ENCODE results near the gene JARID2. TPM values are rescaled to one million over a fixed set of nuclear protein-coding genes. Genes with fewer than 3 reads are reported as not detected.

The JARID2 gene
- total and polyA plus RNA-seq, 7 donors: 1.1 to 16.1 (median 4.9) TPM

- TF ChIP-seq CTCF (IDR thresholded peaks at IDR 0.05): no peak
- Histone ChIP-seq H3K36me3 (ENCODE audit: insufficient read depth in 1 of 2, low read depth in 1 of 2) (peaks cover 0 to 47% of the 10 kb centered on the region in 2 donors), H3K9me3 (no peaks in the 10 kb centered on the region), H3K27ac (no peak overlapping the region), H3K4me1 (peaks cover 45% of the 10 kb centered on the region), H3K27me3 (ENCODE audit: insufficient read depth in 3 of 3, low read length in 2 of 3) (no peaks in the 10 kb centered on the region), H3K4me3 (no peak overlapping the region)
- DNase-seq (no peak), ATAC-seq (no peak)
- intact Hi-C loops (cut with DNase I): loop anchor here in 1 of 2 donors (5.0 kb wide), 1 partner anchor 110 kb away; no protein-coding TSS in a partner anchor
- 89 to 90% (median 89%) methylated on average over 9 of the region's 9 CpGs for WGBS, 3 donors
Observed at GRCh38 chr6:15512721-15513120, 266.9 kb downstream of the JARID2 start.

DNA sequence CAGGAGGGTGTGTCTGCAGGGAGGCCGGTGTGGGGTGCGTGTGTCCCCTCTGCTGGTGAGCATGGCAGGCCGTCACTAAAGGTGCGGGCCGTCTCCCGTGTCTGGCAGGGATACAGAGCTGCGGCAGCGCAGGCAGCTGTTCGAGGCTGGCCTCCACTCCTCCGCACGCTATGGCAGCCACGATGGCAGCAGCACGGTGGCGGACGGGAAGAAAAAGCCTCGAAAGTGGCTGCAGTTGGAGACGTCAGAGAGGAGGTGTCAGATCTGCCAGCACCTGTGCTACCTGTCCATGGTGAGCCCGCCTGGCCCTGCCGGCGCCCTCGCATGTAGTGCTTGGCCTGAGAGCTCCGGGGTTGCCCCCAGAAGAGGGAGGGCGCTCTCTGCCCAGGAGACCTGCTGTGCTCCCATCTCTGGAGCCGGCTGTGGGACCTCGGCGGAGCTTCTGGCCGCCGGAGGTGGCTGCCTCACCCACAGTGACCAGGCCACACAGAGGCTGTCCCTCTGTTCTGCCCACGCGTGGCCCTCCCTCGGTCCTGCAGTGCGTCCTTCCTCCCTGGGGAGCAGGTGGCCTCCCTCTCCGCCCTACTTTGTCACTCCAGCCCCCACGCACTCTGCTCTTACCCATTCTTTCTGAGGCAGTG lies 267.4 kb downstream of the JARID2 start:
- no peak for ATAC-seq
- no peak for DNase-seq
- Histone ChIP-seq H3K36me3 (ENCODE audit: insufficient read depth in 1 of 2, low read depth in 1 of 2) (peaks cover 0 to 47% of the 10 kb centered on the region in 2 donors), H3K27me3 (ENCODE audit: insufficient read depth in 3 of 3, low read length in 2 of 3) (no peaks in the 10 kb centered on the region), H3K27ac (no peak overlapping the region), H3K4me1 (peaks cover 42% of the 10 kb centered on the region), H3K9me3 (no peaks in the 10 kb centered on the region), H3K4me3 (no peak overlapping the region)
- no peak for TF ChIP-seq CTCF (IDR thresholded peaks at IDR 0.05)
- WGBS, 3 donors: 90 to 93% (median 93%) methylated on average over 30 to 34 of the region's 34 CpGs
- intact Hi-C loops (cut with DNase I): loop anchor here in 1 of 2 donors (5.0 kb wide), 1 partner anchor 109 kb away; no protein-coding TSS in a partner anchor

DNA sequence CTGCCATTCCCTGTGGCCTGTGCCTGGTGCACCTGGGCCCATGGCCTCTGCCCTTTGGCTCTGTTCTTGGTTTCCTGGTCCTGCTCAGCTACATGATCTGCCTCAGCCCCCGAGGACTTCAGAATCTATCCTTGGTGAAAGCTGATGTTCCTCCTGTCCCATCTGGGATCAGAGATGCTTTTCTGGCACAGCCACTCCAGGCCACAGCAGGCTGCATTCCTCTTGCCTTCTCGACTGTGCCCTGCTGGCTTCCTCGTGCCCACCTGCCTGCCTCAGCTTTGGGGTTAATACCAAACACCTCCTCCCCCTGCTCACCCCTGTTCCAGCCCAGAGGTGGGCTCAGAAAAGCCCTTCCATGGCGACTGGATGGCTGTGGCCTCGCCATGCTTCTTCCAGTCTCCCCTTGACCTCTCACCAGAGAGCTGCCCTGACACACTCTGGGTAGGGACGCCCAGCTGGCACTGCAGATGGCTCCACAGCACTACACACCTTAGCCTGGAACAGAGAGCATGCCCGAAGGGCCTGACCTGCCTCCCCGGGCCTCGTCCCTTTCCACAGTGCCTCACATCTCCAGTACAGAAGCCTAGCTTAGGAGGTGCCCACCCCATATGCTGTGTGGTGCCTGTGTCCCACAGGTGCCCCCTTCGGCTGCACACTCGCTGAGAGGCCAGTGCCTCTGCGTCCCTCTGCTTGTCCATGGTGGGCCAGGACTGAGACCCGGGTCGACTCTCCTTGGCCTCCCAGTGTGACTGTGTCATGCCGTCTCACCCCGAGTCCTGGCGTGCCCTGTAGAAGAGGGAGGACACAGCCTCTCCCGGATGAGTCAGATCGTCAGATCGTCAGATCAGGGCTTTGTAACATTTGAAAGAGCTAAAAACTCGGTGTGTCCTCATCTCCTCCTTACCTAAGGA lies 268.2 kb downstream of the JARID2 start:
- WGBS, 3 donors: 79 to 85% (median 81%) methylated on average over 21 of the region's 21 CpGs
- no peaks in the 10 kb centered on the region for H3K9me3 ChIP-seq
- intact Hi-C loops (cut with DNase I): loop anchor here in 1 of 2 donors (5.0 kb wide), 1 partner anchor 108 kb away; no protein-coding TSS in a partner anchor
- H3K36me3 ChIP-seq (ENCODE audit: insufficient read depth in 1 of 2, low read depth in 1 of 2): peaks cover 0 to 47% of the 10 kb centered on the region in 2 donors
- no peak for ATAC-seq
- TF ChIP-seq CTCF (IDR thresholded peaks at IDR 0.05): no peak
- H3K27me3 ChIP-seq (ENCODE audit: insufficient read depth in 3 of 3, low read length in 2 of 3): no peaks in the 10 kb centered on the region
- peak overlapping the region; percentile 3 for H3K27ac ChIP-seq
- peaks cover 42% of the 10 kb centered on the region for H3K4me1 ChIP-seq
- no peak overlapping the region for H3K4me3 ChIP-seq
- DNase-seq: no peak

GRCh38 chr6:15515226-15515625 lies 269.4 kb downstream of the JARID2 start:
- DNase-seq (no peak), ATAC-seq (no peak)
- Histone ChIP-seq H3K27ac (peak overlapping the region; percentile 21), H3K36me3 (ENCODE audit: insufficient read depth in 1 of 2, low read depth in 1 of 2) (peaks cover 0 to 50% of the 10 kb centered on the region in 2 donors), H3K27me3 (ENCODE audit: insufficient read depth in 3 of 3, low read length in 2 of 3) (no peaks in the 10 kb centered on the region), H3K4me3 (no peak overlapping the region), H3K9me3 (no peaks in the 10 kb centered on the region), H3K4me1 (peaks cover 34% of the 10 kb centered on the region)
- intact Hi-C loops (cut with DNase I): no loop called here
- 65 to 88% (median 73%) methylated on average over 6 of the region's 6 CpGs for WGBS, 3 donors
- TF ChIP-seq CTCF (IDR thresholded peaks at IDR 0.05): no peak
